Suprapubic skin (tissue), 4 donors: Measurements from ENCODE around the gene XYLT2. TPM values are rescaled to one million over a fixed set of nuclear protein-coding genes. Genes with fewer than 3 reads are reported as not detected.

ENCODE experiments used
- DNase-seq, 2 donors: peaks; one replicate each; pipeline ENCODE4 v3.0.0-alpha.2; 2019; ENCODE audit warnings: low spot score in 2 of 2
- H3K27ac ChIP-seq: fragments of 200-600 bp; sonication (generic); one replicate; pipeline ENCODE4 v1.5.1; 2019
- H3K27me3 ChIP-seq: fragments of 200-600 bp; sonication (generic); one replicate; pipeline ENCODE4 v1.5.1; 2019
- H3K36me3 ChIP-seq: fragments of 200-600 bp; sonication (generic); one replicate; pipeline ENCODE4 v1.5.1; 2019
- H3K4me1 ChIP-seq: fragments of 200-600 bp; sonication (generic); one replicate; pipeline ENCODE4 v1.5.1; 2019
- H3K4me3 ChIP-seq: fragments of 200-600 bp; sonication (generic); one replicate; pipeline ENCODE4 v1.5.1; 2019; ENCODE audit warnings: mild to moderate bottlenecking
- H3K9me3 ChIP-seq: fragments of 200-600 bp; sonication (generic); one replicate; pipeline ENCODE4 v1.5.1; 2019
- EP300 ChIP-seq: sonication (generic); formaldehyde crosslinking; IDR thresholded peaks from one replicate; pipeline ENCODE4 v1.6.1; 2017; ENCODE audit warnings: antibody characterized with exemption
- POLR2A ChIP-seq, 2 donors: fragments of 450-650 bp; IDR thresholded peaks; one replicate each; pipeline ENCODE4 v1.6.1; 2017; ENCODE audit warnings: antibody characterized with exemption in 2 of 2, mild to moderate bottlenecking in 2 of 2, moderate library complexity in 2 of 2
- POLR2AphosphoS5 ChIP-seq, 3 donors: sonication (generic); formaldehyde crosslinking; IDR thresholded peaks; one replicate each; pipeline ENCODE4 v1.6.1; 2017; ENCODE audit warnings: antibody characterized with exemption in 3 of 3
- WGBS: methylation state at CpG from one replicate; pipeline ENCODE4 v1.1.5; 2018; 5-methylcytosine and 5-hydroxymethylcytosine counted together
- total RNA-seq, 4 donors: library from RNA; depleted of rRNA; stranded (reverse); fragments of >200 nt; gene quantifications; one replicate each; pipeline ENCODE4 v1.1.0, GENCODE V29; 2016
- TF ChIP-seq, protein P1 (sequence below), 2 donors: fragments of 200-600 bp in 1 of 2; fragments of 450-650 bp in 1 of 2; sonication (generic) in 1 of 2; IDR thresholded peaks; one replicate each; pipeline ENCODE4 v1.5.1; 2016 to 2019; ENCODE audit warnings: antibody characterized with exemption in 2 of 2, mild to moderate bottlenecking in 1 of 2, moderate library complexity in 1 of 2

The XYLT2 gene
- total RNA-seq, 4 donors from 2014 or later = 36.9 to 61.3 (median 45.5) TPM

DNA sequence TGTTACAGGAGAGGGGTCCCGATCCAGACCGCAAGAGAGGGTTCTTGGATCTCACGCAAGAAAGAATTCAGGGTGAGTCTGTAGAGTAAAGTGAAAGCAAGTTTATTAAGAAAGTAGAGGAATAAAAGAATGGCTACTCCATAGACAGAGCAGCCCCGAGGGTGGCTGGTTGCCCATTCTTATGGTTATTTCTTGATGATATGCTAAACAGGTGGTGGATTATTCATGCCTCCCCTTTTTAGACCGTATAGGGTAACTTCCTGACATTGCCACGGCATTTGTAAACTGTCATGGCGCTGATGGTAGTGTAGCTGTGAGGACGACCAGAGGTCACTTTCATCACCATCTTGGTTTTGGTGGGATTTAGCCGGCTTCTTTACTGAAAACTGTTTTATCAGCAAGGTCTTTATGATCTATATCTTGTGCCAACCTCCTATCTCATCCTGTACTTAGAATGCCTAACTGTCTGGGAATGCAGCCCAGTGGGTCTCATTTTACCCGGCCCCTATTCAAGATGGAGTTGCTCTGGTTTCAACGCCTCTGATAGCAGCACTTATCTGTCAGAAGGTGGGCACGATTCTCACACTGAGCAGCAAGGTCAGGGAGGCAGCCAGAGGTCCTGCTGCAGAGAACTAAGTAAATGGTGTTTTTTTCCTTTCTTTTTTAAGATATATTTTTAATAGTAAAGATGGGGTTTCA lies 26.5 kb upstream of the XYLT2 start:
- WGBS = 46% methylated on average over 12 of the region's 12 CpGs
- Histone ChIP-seq H3K9me3 (no peaks in the 10 kb centered on the region), H3K27me3 (no peaks in the 10 kb centered on the region), H3K4me1 (peaks cover 21% of the 10 kb centered on the region), H3K4me3 (peak overlapping the region; percentile 14), H3K27ac (peak overlapping the region; percentile 80), H3K36me3 (no peaks in the 10 kb centered on the region)
- DNase-seq = no peak
- no peak for TF ChIP-seq POLR2AphosphoS5 (IDR thresholded peaks at IDR 0.05)
- TF ChIP-seq, protein P1, sequence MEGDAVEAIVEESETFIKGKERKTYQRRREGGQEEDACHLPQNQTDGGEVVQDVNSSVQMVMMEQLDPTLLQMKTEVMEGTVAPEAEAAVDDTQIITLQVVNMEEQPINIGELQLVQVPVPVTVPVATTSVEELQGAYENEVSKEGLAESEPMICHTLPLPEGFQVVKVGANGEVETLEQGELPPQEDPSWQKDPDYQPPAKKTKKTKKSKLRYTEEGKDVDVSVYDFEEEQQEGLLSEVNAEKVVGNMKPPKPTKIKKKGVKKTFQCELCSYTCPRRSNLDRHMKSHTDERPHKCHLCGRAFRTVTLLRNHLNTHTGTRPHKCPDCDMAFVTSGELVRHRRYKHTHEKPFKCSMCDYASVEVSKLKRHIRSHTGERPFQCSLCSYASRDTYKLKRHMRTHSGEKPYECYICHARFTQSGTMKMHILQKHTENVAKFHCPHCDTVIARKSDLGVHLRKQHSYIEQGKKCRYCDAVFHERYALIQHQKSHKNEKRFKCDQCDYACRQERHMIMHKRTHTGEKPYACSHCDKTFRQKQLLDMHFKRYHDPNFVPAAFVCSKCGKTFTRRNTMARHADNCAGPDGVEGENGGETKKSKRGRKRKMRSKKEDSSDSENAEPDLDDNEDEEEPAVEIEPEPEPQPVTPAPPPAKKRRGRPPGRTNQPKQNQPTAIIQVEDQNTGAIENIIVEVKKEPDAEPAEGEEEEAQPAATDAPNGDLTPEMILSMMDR (IDR thresholded peaks at IDR 0.05) = no peak
- no peak for TF ChIP-seq POLR2A (IDR thresholded peaks at IDR 0.05)
- no peak for TF ChIP-seq EP300

DNA sequence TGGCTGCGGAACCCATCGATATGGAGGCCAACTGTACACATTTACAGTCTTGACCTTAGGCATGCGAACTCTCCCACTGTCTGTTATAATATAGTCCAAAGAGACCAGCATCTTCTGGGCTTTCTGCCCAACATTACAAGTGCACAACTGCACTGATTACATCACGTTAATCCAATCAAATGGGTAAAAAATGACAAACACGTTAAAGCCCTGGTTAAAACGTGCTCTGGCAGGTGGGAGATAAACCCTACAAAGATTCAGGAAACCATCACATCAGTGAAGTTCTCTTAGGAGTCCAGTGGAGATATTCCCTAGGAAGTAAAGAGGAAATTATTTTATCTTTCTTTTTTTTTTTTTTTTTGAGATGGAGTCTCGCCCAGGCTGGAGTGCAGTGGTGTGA lies 23.7 kb upstream of the XYLT2 start:
- Histone ChIP-seq H3K36me3 (no peaks in the 10 kb centered on the region), H3K27ac (no peak overlapping the region), H3K4me3 (no peak overlapping the region), H3K4me1 (peaks cover 21% of the 10 kb centered on the region), H3K27me3 (no peaks in the 10 kb centered on the region), H3K9me3 (no peaks in the 10 kb centered on the region)
- TF ChIP-seq EP300 = no peak
- DNase-seq = no peak
- WGBS = 61% methylated on average over 7 of the region's 7 CpGs

DNA sequence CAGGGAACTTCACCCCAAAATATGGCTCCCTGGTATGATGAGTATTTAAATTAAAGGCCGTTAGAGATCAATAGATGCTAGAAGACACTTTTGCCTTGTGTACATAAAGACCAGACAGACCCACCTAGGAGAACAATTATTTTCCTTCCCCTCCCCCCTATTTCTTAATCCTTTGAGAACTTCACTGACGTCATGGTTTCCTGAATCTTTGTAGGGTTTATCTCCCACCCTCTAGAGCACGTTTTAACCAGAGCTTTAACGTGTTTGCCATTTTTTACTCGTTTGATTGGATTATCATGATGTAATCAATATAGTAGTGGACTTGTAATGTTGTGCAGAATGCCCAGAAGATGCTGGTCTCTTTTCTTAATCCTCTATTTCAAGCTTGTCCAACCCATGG lies 22.9 kb upstream of the XYLT2 start:
- Histone ChIP-seq H3K4me3 (no peak overlapping the region), H3K36me3 (no peaks in the 10 kb centered on the region), H3K27ac (no peak overlapping the region), H3K27me3 (no peaks in the 10 kb centered on the region), H3K9me3 (no peaks in the 10 kb centered on the region), H3K4me1 (peaks cover 14% of the 10 kb centered on the region)
- TF ChIP-seq POLR2A (IDR thresholded peaks at IDR 0.05) = no peak
- TF ChIP-seq, protein P1 (IDR thresholded peaks at IDR 0.05) = no peak
- TF ChIP-seq POLR2AphosphoS5 (IDR thresholded peaks at IDR 0.05) = no peak
- TF ChIP-seq EP300 = no peak
- 73% methylated on average over 5 of the region's 5 CpGs for WGBS
- DNase-seq = no peak

DNA sequence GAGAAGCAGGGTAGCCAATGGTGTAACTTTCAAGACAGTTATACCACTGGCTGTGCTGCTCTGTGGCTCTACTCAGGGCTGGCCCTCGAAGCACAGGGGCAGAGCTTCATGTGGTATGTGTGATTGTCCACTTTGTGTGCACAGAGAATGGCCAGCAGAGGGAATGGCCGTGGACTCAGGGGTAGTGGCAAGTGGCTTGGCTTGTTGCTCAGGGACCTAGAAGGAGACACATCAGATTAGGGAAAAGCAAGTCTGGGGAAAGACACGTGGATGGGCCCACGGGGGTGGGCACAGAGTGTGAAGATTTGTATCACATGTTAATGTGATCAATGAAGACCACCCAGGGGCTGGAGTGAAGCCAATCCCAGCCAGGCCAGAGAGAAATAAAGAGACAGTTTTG lies 20.0 kb upstream of the XYLT2 start:
- H3K4me1 ChIP-seq = no peaks in the 10 kb centered on the region
- H3K36me3 ChIP-seq = no peaks in the 10 kb centered on the region
- no peak overlapping the region for H3K4me3 ChIP-seq
- WGBS = 51% methylated on average over 4 of the region's 4 CpGs
- no peak for TF ChIP-seq EP300
- no peak overlapping the region for H3K27ac ChIP-seq
- no peaks in the 10 kb centered on the region for H3K27me3 ChIP-seq
- no peak for DNase-seq
- no peaks in the 10 kb centered on the region for H3K9me3 ChIP-seq

DNA sequence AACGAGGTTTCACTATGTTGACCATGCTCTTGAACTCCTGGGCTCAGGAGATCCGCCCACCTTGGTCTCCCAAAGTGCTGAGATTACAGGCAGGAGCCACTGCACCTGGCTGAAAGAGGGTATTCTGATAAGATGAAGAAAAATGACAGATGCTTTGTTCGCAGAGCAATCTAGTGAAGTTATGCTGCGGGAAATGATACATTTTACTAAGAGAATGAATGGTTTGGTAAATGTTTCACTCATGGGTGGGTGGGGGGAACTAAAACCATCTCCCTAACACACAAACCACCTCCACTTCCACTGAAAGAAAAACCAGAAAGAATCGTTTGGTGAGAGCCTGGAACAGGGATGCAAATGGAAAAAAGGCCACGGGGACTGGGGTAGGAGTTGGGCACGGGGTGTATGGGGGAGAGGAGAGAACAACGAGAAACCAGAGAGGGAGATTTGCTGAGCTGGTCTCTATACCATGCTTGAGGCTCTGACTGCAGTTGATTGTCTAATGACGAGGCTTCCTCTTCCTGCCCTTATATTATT lies 19.0 kb upstream of the XYLT2 start:
- Histone ChIP-seq H3K4me3 (no peak overlapping the region), H3K27ac (no peak overlapping the region), H3K36me3 (no peaks in the 10 kb centered on the region), H3K4me1 (no peaks in the 10 kb centered on the region), H3K27me3 (no peaks in the 10 kb centered on the region), H3K9me3 (no peaks in the 10 kb centered on the region)
- 73% methylated on average over 9 of the region's 9 CpGs for WGBS
- TF ChIP-seq POLR2AphosphoS5 (IDR thresholded peaks at IDR 0.05) (no peak), POLR2A (IDR thresholded peaks at IDR 0.05) (no peak), EP300 (no peak)
- TF ChIP-seq, protein P1 (IDR thresholded peaks at IDR 0.05) = no peak
- DNase-seq = no peak

DNA sequence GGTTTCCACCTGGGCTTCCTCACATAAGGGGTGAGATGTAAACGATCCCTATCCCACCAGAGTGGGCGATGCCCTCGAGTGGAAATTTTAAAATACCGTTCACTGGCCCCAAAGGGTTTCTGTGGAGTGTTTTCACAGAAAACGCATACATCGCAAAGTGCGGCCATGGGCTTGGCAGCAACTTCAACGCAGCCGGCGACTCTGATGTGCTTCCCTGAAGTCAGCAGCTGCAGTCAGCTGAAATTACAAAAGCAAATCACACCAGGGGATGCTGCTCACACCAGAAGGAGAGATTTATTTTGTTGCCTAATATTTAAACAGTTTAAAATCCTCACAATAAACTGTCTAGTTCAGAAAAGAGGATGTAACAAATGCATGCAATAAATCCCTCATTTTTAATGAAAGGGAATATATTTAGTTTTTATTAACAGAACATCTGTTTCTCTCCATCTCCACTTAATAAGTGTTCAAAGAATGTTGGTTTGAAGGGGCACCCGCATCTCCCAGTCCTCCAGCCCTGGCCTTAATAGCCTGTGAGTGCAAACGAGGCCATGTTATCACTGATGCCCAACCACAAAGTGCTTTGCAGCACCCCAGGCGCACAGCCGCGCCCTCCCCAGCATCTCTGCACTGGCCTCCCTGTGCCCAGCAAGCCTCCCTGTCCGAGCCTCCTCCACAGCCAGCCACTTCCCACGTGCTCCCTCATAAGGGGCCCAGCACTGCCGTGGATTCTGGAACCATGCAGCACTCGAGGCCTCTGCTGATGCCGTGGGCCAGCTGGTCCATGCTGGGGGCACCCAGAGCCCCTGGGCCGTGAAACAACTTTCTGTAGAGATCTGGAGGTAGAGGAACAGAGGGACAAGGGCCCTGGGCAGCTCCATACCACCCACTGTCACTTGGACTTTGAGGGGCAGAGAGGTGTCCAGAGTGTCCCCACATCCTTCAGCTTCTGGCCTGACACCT lies 17.3 kb upstream of the XYLT2 start:
- no peak overlapping the region for H3K4me3 ChIP-seq
- no peaks in the 10 kb centered on the region for H3K27me3 ChIP-seq
- no peaks in the 10 kb centered on the region for H3K4me1 ChIP-seq
- no peaks in the 10 kb centered on the region for H3K36me3 ChIP-seq
- 76% methylated on average over 20 of the region's 21 CpGs for WGBS
- no peak for DNase-seq
- no peak overlapping the region for H3K27ac ChIP-seq
- no peaks in the 10 kb centered on the region for H3K9me3 ChIP-seq
- TF ChIP-seq, protein P1 (IDR thresholded peaks at IDR 0.05) = no peak
- TF ChIP-seq EP300 = no peak
- TF ChIP-seq POLR2A (IDR thresholded peaks at IDR 0.05) = no peak
- TF ChIP-seq POLR2AphosphoS5 (IDR thresholded peaks at IDR 0.05) = no peak
